Neural cell (in vitro differentiated cells): Measurements from ENCODE around the gene GRM1.

ENCODE experiments used
- EP300 ChIP-seq: fragments of 450-650 bp; conservative IDR thresholded peaks from 2 replicates; pipeline ENCODE4 v1.6.1; 2014; ENCODE audit warnings: antibody characterized with exemption, mild to moderate bottlenecking, moderate library complexity; ENCODE audit not compliant: poor library complexity, severe bottlenecking
- MXI1 ChIP-seq: fragments of 450-650 bp; conservative IDR thresholded peaks from 2 replicates; pipeline ENCODE4 v1.6.1; 2014; ENCODE audit warnings: antibody characterized with exemption, mild to moderate bottlenecking; ENCODE audit not compliant: poor library complexity, severe bottlenecking
- POLR2AphosphoS5 ChIP-seq: IDR thresholded peaks from 2 replicates; pipeline ENCODE4 v1.6.1; 2012
- TF ChIP-seq, protein P1 (sequence below): fragments of 450-650 bp; IDR thresholded peaks from 2 replicates; pipeline ENCODE4 v1.5.1; 2014; ENCODE audit warnings: antibody characterized with exemption, mild to moderate bottlenecking, moderate library complexity; ENCODE audit not compliant: poor library complexity, severe bottlenecking

- TF ChIP-seq, protein P1, sequence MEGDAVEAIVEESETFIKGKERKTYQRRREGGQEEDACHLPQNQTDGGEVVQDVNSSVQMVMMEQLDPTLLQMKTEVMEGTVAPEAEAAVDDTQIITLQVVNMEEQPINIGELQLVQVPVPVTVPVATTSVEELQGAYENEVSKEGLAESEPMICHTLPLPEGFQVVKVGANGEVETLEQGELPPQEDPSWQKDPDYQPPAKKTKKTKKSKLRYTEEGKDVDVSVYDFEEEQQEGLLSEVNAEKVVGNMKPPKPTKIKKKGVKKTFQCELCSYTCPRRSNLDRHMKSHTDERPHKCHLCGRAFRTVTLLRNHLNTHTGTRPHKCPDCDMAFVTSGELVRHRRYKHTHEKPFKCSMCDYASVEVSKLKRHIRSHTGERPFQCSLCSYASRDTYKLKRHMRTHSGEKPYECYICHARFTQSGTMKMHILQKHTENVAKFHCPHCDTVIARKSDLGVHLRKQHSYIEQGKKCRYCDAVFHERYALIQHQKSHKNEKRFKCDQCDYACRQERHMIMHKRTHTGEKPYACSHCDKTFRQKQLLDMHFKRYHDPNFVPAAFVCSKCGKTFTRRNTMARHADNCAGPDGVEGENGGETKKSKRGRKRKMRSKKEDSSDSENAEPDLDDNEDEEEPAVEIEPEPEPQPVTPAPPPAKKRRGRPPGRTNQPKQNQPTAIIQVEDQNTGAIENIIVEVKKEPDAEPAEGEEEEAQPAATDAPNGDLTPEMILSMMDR = no peak
- TF ChIP-seq POLR2AphosphoS5 = no peak
- TF ChIP-seq EP300 = no peak
- no peak for TF ChIP-seq MXI1
These were observed 373.6 kb downstream of the GRM1 start for GRCh38 chr6:146402476-146402875.
